Lung (tissue), 12 donors: ENCODE results near the gene B3GAT3. TPM values are rescaled to one million over a fixed set of nuclear protein-coding genes. Genes with fewer than 3 reads are reported as not detected.
A peak's percentile ranks its signal among the peaks of the same experiment; 100 is the strongest.

Experiments
- ATAC-seq: fragments of 200-7000 bp; cut with Tn5 transposase; one replicate; pipeline ENCODE4 v1.9.1; 2020; ENCODE audit warnings: moderate number of reproducible peaks; ENCODE audit not compliant: insufficient read depth, low FRiP score
- DNase-seq, 3 donors: peaks; one replicate each; pipeline ENCODE4 v3.0.0-alpha.2; 2013 to 2017
- H3K27ac ChIP-seq, 2 donors: one replicate each; pipeline ENCODE4 v1.5.1; 2013; ENCODE audit warnings: mild to moderate bottlenecking in 2 of 2, moderate library complexity in 2 of 2, control low read depth in 1 of 2, inconsistent platforms in 1 of 2, low read depth in 1 of 2, low read length in 1 of 2
- H3K27me3 ChIP-seq, 3 donors: one replicate each; pipeline ENCODE4 v1.5.1; 2013; ENCODE audit warnings: low read length in 2 of 3; ENCODE audit not compliant: control insufficient read depth in 3 of 3, insufficient read depth in 3 of 3
- H3K36me3 ChIP-seq, 4 donors: one replicate each; pipeline ENCODE4 v1.5.1; 2013; ENCODE audit warnings: low read length in 4 of 4, mild to moderate bottlenecking in 1 of 4, moderate library complexity in 1 of 4; ENCODE audit not compliant: control insufficient read depth in 4 of 4, insufficient read depth in 4 of 4
- H3K4me1 ChIP-seq, 5 donors: one replicate each; pipeline ENCODE4 v1.5.1; 2013; ENCODE audit warnings: low read length in 5 of 5, mild to moderate bottlenecking in 2 of 5, moderate library complexity in 1 of 5; ENCODE audit not compliant: control insufficient read depth in 5 of 5, insufficient read depth in 5 of 5
- H3K4me3 ChIP-seq: one replicate; pipeline ENCODE4 v1.5.1; 2013; ENCODE audit warnings: mild to moderate bottlenecking, control low read depth, moderate library complexity
- H3K9ac ChIP-seq, 2 donors: one replicate each; pipeline ENCODE4 v1.5.1; 2013; ENCODE audit warnings: low read length in 2 of 2, control low read depth in 1 of 2; ENCODE audit not compliant: insufficient read depth in 1 of 2
- H3K9me3 ChIP-seq, 4 donors: one replicate each; pipeline ENCODE4 v1.5.1; 2013; ENCODE audit warnings: low read length in 3 of 4, mild to moderate bottlenecking in 1 of 4, moderate library complexity in 1 of 4; ENCODE audit not compliant: control insufficient read depth in 4 of 4, insufficient read depth in 3 of 4
- CTCF ChIP-seq: IDR thresholded peaks from 2 replicates; pipeline ENCODE4 v1.5.1; 2012; ENCODE audit warnings: mild to moderate bottlenecking; ENCODE audit errors: control extremely low read depth, extremely low read depth
- WGBS, 2 donors: extraction: QIAGEN DNeasy Blood & Tissue Kit; methylation state at CpG; one replicate each; pipeline ENCODE4 v1.1.7; 2013; 5-methylcytosine and 5-hydroxymethylcytosine counted together
- polyA plus RNA-seq, 2 donors: library from polyadenylated mRNA; stranded (reverse); fragments of 200-250 nt; gene quantifications; one replicate each; pipeline ENCODE4 v1.2.1, GENCODE V29; 2013
- total RNA-seq, 2 donors: library from RNA; depleted of rRNA in 1 of 2; stranded (reverse); fragments of >200 nt in 1 of 2; gene quantifications; one replicate each; pipeline ENCODE4 v1.2.1, GENCODE V29; 2014 to 2021
- donor health status: control.
- donor health status: control.
- donor health status: Bipolar disorder and iron deficiency.
- donor health status: healthy.
- donor health status: DM: yes; HTN: yes; CAD: no.

B3GAT3 gene
- total and polyA plus RNA-seq, 4 donors, result 14.6 to 58.0 (median 49.5) TPM

GRCh38 chr11:62574363-62575071, 47.3 kb downstream of the B3GAT3 start:
- H3K4me3 ChIP-seq, result peak overlapping the region; percentile 33
- TF ChIP-seq CTCF, result no peak
- peaks cover 5 to 38% (median 28%) of the 10 kb centered on the region in 4 donors for H3K36me3 ChIP-seq
- H3K9ac ChIP-seq, result peak overlapping the region; percentile 9 to 81
- no peaks in the 10 kb centered on the region for H3K27me3 ChIP-seq
- peak overlapping the region; percentile 91 to 92 for H3K27ac ChIP-seq
- peaks cover 0 to 24% (median 15%) of the 10 kb centered on the region in 5 donors for H3K4me1 ChIP-seq
- ATAC-seq, result peak; percentile 2
- no peaks in the 10 kb centered on the region for H3K9me3 ChIP-seq
- peak; percentile 32 to 67 (median 57) for DNase-seq
- 0 to 1% methylated on average over 33 of the region's 33 CpGs for WGBS, 2 donors

- Histone ChIP-seq H3K9me3 (no peaks in the 10 kb centered on the region), H3K27ac (peak within 1 kb of the TSS; percentile 91 to 92), H3K4me1 (peaks cover 0 to 24% (median 15%) of the 10 kb centered on the region in 5 donors), H3K9ac (peak within 1 kb of the TSS; percentile 90 to 96), H3K27me3 (no peaks in the 10 kb centered on the region), H3K4me3 (peak within 1 kb of the TSS; percentile 55), H3K36me3 (peaks cover 5 to 38% (median 27%) of the 10 kb centered on the region in 4 donors)
- ATAC-seq (peak; percentile 96), DNase-seq (peak; percentile 100)
- WGBS, 2 donors, result 0% methylated on average over 46 of the region's 46 CpGs
- TF ChIP-seq CTCF, result no peak
These were observed 48.0 kb downstream of the B3GAT3 start, which contains the start of gene EEF1G for GRCh38 chr11:62573592-62574362. Gene EEF1G (minus strand): TSS chr11:62573891. CDS start chr11:62573842, 49 bp downstream.

- ATAC-seq (no peak), DNase-seq (peak in 2 of 3 donors; percentile 19 to 29)
- H3K27me3 ChIP-seq, result no peaks in the 10 kb centered on the region
- H3K4me3 ChIP-seq, result peak overlapping the region; percentile 55
- TF ChIP-seq CTCF, result no peak
- H3K9me3 ChIP-seq, result no peaks in the 10 kb centered on the region
- H3K27ac ChIP-seq, result peak overlapping the region; percentile 46 to 75
- WGBS, 2 donors, result 1% methylated on average over 33 of the region's 33 CpGs
- H3K4me1 ChIP-seq, result peaks cover 0 to 24% (median 15%) of the 10 kb centered on the region in 5 donors
- peak overlapping the region; percentile 90 to 96 for H3K9ac ChIP-seq
- peaks cover 3 to 33% (median 27%) of the 10 kb centered on the region in 4 donors for H3K36me3 ChIP-seq
These were observed 48.7 kb downstream of the B3GAT3 start for GRCh38 chr11:62573006-62573591.
